SH-SY5Y (cell line): ENCODE results near the gene MCM8.

Experiments used
- GATA2 ChIP-seq: IDR thresholded peaks from 2 replicates; pipeline ENCODE4 v1.6.1; 2011; ENCODE audit warnings: mild to moderate bottlenecking, low read depth, low read length
- GATA3 ChIP-seq: IDR thresholded peaks from 2 replicates; pipeline ENCODE4 v1.6.1; 2011; ENCODE audit warnings: low read depth, mild to moderate bottlenecking, low read length, moderate library complexity

DNA sequence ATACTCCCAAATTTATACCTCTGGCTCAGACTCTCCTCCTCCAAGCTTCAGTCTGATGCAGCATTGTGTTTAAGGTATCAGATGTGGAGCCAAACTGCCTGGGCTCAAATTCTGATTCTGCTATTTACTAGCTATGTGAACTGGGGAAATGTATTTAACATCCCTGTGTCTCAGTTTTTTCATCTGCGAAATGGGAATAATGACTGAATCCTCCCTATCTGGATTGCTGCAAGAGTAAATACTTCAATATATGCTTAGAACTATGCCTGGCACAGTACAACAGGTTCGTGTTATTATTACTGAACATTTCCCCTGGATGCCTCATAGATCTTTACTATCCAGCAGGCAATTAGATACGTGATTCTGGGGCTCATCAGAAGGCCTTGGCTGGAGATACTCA, 97.9 kb downstream of the MCM8 start:
- TF ChIP-seq GATA2 (no peak), GATA3 (no peak)
